Measurements from ENCODE around the gene INPPL1.

INPPL1 gene

GRCh38 chr11:72220696-72221363 is 3.7 kb upstream of the INPPL1 start:
- no peak for DNase-seq

- DNase-seq = no peak
Observed at GRCh38 chr11:72221386-72222075, 3.0 kb upstream of the INPPL1 start.

- DNase-seq = no peak
Observed at GRCh38 chr11:72222106-72222891, 2.3 kb upstream of the INPPL1 start.

- peak; percentile 94 for DNase-seq
Observed at GRCh38 chr11:72222907-72223614, 1.5 kb upstream of the INPPL1 start.

- DNase-seq = peak; percentile 91
Observed at GRCh38 chr11:72223615-72224563, 678 bp upstream of the INPPL1 start.

GRCh38 chr11:72225411-72225951 is 914 bp downstream of the INPPL1 start:
- DNase-seq = no peak

- DNase-seq = no peak
Observed at GRCh38 chr11:72226701-72227100, 2.1 kb downstream of the INPPL1 start.

- peak; percentile 73 for DNase-seq
Observed at GRCh38 chr11:72227316-72228228, 3.0 kb downstream of the INPPL1 start.

- no peak for DNase-seq
Observed at GRCh38 chr11:72228229-72228843, 3.8 kb downstream of the INPPL1 start.

GRCh38 chr11:72228844-72229231 is 4.3 kb downstream of the INPPL1 start:
- no peak for DNase-seq

- DNase-seq = no peak
Observed at GRCh38 chr11:72229336-72229924, 4.9 kb downstream of the INPPL1 start.

GRCh38 chr11:72229925-72230763 is 5.6 kb downstream of the INPPL1 start:
- DNase-seq = peak; percentile 38

GRCh38 chr11:72230764-72231365 is 6.3 kb downstream of the INPPL1 start:
- DNase-seq = peak; percentile 21

GRCh38 chr11:72231396-72232259 is 7.1 kb downstream of the INPPL1 start:
- peak; percentile 41 for DNase-seq

- peak; percentile 35 for DNase-seq
Observed at GRCh38 chr11:72232260-72233055, 7.9 kb downstream of the INPPL1 start.

GRCh38 chr11:72233056-72233772 is 8.6 kb downstream of the INPPL1 start:
- DNase-seq = no peak
